Caco-2 (cell line): Measurements from ENCODE around the gene BRINP3. TPM values are rescaled to one million over a fixed set of nuclear protein-coding genes. Genes with fewer than 3 reads are reported as not detected.
A peak's percentile ranks its signal among the peaks of the same experiment; 100 is the strongest.
"Not testable (repeated sequence)": the region's sequence is repeated elsewhere in the genome, so short reads cannot be mapped to it uniquely, and the experiment has no call there.

Experiments
- BruUV-seq: library from RNA; stranded (reverse); fragments of 400-500 nt; replicated peaks from 2 replicates; lab custom pipeline; 2021; lab: Mats Ljungman, UMichigan
- CTCF ChIA-PET: fragments of 300-600 bp; sonication (Branson Sonifier 250); formaldehyde crosslinking; loops from one replicate; lab custom pipeline; 2022; ENCODE audit warnings: antibody characterized with exemption; lab: Charles Lee
- POLR2A ChIA-PET: fragments of 300-600 bp; sonication (Branson Sonifier 250); formaldehyde crosslinking; loops from one replicate; lab custom pipeline; 2022; ENCODE audit warnings: antibody characterized with exemption; lab: Charles Lee
- DNase-seq, 2 experiments: peaks; one replicate each; pipeline versions ENCODE4 v3.0.0 to v3.0.0-alpha.2; 2020 to 2022
- H3K27me3 ChIP-seq: replicated peaks from 2 replicates; pipeline ENCODE4 v1.6.0; 2011; ENCODE audit warnings: low read length; ENCODE audit not compliant: control insufficient read depth, insufficient read depth
- H3K36me3 ChIP-seq: 2 replicates; pipeline ENCODE4 v1.5.1; 2011; ENCODE audit warnings: low read length; ENCODE audit not compliant: control insufficient read depth, insufficient read depth
- H3K4me1 ChIP-seq: fragments of 250-450 bp; sonication (Bioruptor Pico); 2 replicates; pipeline ENCODE4 v1.5.1; 2020; ENCODE audit warnings: mild to moderate bottlenecking
- H3K4me3 ChIP-seq: 2 replicates; pipeline ENCODE4 v1.5.1; 2011; ENCODE audit warnings: low read depth, mild to moderate bottlenecking, control low read depth, low read length
- H3K9me3 ChIP-seq: fragments of 250-450 bp; sonication (Bioruptor Pico); 2 replicates; pipeline ENCODE4 v1.5.1; 2020; ENCODE audit warnings: mild to moderate bottlenecking, moderate library complexity
- H3K27ac Mint-ChIP-seq: one replicate; pipeline ENCODE4 v1.8.0; 2022; ENCODE audit warnings: mixed read lengths; ENCODE audit not compliant: unreplicated experiment
- H3K27me3 Mint-ChIP-seq: one replicate; pipeline ENCODE4 v1.8.0; 2022; ENCODE audit warnings: mixed read lengths; ENCODE audit not compliant: insufficient read depth, unreplicated experiment
- H3K36me3 Mint-ChIP-seq: one replicate; pipeline ENCODE4 v1.8.0; 2022; ENCODE audit warnings: mild to moderate bottlenecking, mixed read lengths; ENCODE audit not compliant: insufficient read depth, unreplicated experiment
- H3K4me1 Mint-ChIP-seq: one replicate; pipeline ENCODE4 v1.8.0; 2022; ENCODE audit warnings: low read depth, mixed read lengths; ENCODE audit not compliant: unreplicated experiment
- H3K4me3 Mint-ChIP-seq: one replicate; pipeline ENCODE4 v1.8.0; 2022; ENCODE audit warnings: mild to moderate bottlenecking, moderate library complexity, mixed read lengths; ENCODE audit not compliant: unreplicated experiment
- H3K9me3 Mint-ChIP-seq: one replicate; pipeline ENCODE4 v1.8.0; 2022; ENCODE audit warnings: mixed read lengths; ENCODE audit not compliant: unreplicated experiment
- intact Hi-C: fragments of 100-400 bp; cut with micrococcal nuclease; formaldehyde crosslinking; loops from one replicate; pipeline ENCODE4 v1.10.0; 2022; ENCODE audit not compliant: unreplicated experiment
- total RNA-seq: library from RNA; stranded (reverse); gene quantifications from 2 replicates; pipeline ENCODE4 v1.2.3, GENCODE V29; 2022
- TF ChIP-seq, protein P1 (sequence below), 2 experiments: fragments of 200-600 bp in 1 of 2; IDR thresholded peaks; 1 replicate in 1 of 2; 2 replicates in 1 of 2; pipeline versions ENCODE4 v1.5.1 to v1.8.0; 2011 to 2022; ENCODE audit warnings: antibody characterized with exemption in 1 of 2, control low read depth in 1 of 2, inconsistent platforms in 1 of 2, low read depth in 1 of 2, low read length in 1 of 2, mild to moderate bottlenecking in 1 of 2, moderate library complexity in 1 of 2; ENCODE audit not compliant: insufficient read depth in 1 of 2, severe bottlenecking in 1 of 2, unreplicated experiment in 1 of 2

BRINP3 gene
- total RNA-seq, 1 experiment from 2014 or later: not detected

DNA sequence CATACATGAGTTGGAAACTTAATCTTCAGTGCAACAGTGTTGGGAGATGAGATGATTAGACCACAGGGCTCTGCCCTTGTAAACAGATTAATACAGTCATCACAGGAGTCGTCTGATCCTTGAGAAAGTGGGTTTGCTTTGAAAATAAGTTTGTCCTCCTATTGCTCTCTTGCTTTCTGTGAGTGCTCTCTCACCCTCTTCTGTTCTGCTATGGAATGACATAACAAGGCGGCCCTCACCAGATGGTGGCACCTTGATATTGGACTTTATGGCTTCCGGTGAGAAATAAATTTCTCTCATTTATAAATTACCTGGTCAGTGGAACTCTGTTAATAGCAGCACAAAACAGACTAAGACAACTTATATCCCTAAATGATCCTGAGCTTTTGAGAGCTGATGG, 353.6 kb downstream of the BRINP3 start:
- peak in 1 of 2 experiments; percentile 13 for DNase-seq
- Histone ChIP-seq H3K4me1 (no peaks in the 10 kb centered on the region), H3K4me3 (no peak overlapping the region), H3K36me3 (no peaks in the 10 kb centered on the region), H3K9me3 (no peaks in the 10 kb centered on the region), H3K27me3 (no peaks in the 10 kb centered on the region)
- POLR2A ChIA-PET: no interaction called here
- H3K27me3 Mint-ChIP-seq: no peaks in the 10 kb centered on the region
- H3K4me1 Mint-ChIP-seq: no peaks in the 10 kb centered on the region
- no peak overlapping the region for H3K27ac Mint-ChIP-seq
- intact Hi-C loops: loop anchor here (1.0 kb wide), 1 partner anchor 265 kb away; no protein-coding TSS in a partner anchor
- no TSS peak for BruUV-seq
- no peak overlapping the region for H3K4me3 Mint-ChIP-seq
- no peaks in the 10 kb centered on the region for H3K36me3 Mint-ChIP-seq
- TF ChIP-seq, protein P1, sequence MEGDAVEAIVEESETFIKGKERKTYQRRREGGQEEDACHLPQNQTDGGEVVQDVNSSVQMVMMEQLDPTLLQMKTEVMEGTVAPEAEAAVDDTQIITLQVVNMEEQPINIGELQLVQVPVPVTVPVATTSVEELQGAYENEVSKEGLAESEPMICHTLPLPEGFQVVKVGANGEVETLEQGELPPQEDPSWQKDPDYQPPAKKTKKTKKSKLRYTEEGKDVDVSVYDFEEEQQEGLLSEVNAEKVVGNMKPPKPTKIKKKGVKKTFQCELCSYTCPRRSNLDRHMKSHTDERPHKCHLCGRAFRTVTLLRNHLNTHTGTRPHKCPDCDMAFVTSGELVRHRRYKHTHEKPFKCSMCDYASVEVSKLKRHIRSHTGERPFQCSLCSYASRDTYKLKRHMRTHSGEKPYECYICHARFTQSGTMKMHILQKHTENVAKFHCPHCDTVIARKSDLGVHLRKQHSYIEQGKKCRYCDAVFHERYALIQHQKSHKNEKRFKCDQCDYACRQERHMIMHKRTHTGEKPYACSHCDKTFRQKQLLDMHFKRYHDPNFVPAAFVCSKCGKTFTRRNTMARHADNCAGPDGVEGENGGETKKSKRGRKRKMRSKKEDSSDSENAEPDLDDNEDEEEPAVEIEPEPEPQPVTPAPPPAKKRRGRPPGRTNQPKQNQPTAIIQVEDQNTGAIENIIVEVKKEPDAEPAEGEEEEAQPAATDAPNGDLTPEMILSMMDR (IDR thresholded peaks at IDR 0.05; ENCODE audit: insufficient read depth in 1 of 2, low read depth in 1 of 2, low read length in 1 of 2, severe bottlenecking in 1 of 2, unreplicated experiment in 1 of 2): peak in 1 of 2 experiments; percentile 69
- CTCF ChIA-PET: interaction anchor here (1.7 kb wide), 1 partner anchor 416 kb away, joined by 6 read pairs; no protein-coding TSS in a partner anchor
- no peaks in the 10 kb centered on the region for H3K9me3 Mint-ChIP-seq

DNA sequence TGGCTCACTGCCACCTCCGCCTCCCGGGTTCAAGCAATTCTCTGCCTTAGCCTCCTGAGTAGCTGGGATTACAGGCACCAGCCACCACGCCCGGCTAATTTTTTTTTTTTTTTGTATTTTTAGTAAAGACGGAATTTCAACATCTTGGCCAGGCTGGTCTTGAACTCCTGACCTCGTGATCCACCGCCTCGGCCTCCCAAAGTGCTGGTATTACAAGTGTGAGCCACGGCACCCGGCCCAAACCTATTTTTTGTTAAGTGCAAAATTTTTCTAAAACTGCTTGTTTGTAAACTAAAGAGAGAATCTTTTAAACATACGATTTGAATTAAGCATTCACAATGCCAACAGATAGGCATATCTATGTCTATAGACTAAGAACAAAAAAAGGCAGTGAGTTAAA, 357.1 kb downstream of the BRINP3 start:
- H3K27ac Mint-ChIP-seq, H3K4me3 Mint-ChIP-seq, H3K36me3 Mint-ChIP-seq, H3K36me3 ChIP-seq, H3K4me1 Mint-ChIP-seq, H3K9me3 ChIP-seq, POLR2A ChIA-PET, H3K4me1 ChIP-seq, DNase-seq, H3K4me3 ChIP-seq, H3K9me3 Mint-ChIP-seq, H3K27me3 ChIP-seq, CTCF ChIA-PET, BruUV-seq, intact Hi-C loops, H3K27me3 Mint-ChIP-seq: not testable (repeated sequence)

DNA sequence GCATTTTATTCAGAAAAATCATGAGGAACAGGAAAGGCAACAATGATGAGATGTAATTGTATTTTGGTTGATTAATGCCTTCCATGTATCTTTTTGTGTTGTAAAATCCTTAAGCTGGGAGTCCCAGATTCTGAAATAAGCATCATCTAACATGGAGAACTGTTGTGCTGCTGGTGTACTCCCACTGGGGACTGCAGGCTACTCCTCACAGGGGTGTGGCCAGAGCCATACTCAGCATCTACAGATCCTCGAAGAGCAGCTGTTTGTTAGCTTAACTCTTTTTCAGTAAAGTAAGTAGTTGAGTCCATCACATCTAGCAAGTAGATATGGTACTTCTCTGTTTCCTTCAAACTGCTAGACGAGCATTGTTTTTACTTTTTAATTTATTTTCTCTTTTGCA, 358.0 kb downstream of the BRINP3 start:
- H3K27me3 ChIP-seq: no peaks in the 10 kb centered on the region
- H3K9me3 Mint-ChIP-seq: no peaks in the 10 kb centered on the region
- no TSS peak for BruUV-seq
- no peaks in the 10 kb centered on the region for H3K36me3 Mint-ChIP-seq
- TF ChIP-seq, protein P1 (IDR thresholded peaks at IDR 0.05; ENCODE audit: insufficient read depth in 1 of 2, low read depth in 1 of 2, low read length in 1 of 2, severe bottlenecking in 1 of 2, unreplicated experiment in 1 of 2): no peak
- no peak overlapping the region for H3K27ac Mint-ChIP-seq
- no peaks in the 10 kb centered on the region for H3K4me1 Mint-ChIP-seq
- CTCF ChIA-PET: no interaction called here
- intact Hi-C loops: no loop called here
- no peak for DNase-seq
- POLR2A ChIA-PET: no interaction called here
- no peak overlapping the region for H3K4me3 ChIP-seq
- H3K4me1 ChIP-seq: no peaks in the 10 kb centered on the region
- no peaks in the 10 kb centered on the region for H3K36me3 ChIP-seq
- H3K27me3 Mint-ChIP-seq: no peaks in the 10 kb centered on the region
- no peaks in the 10 kb centered on the region for H3K9me3 ChIP-seq
- H3K4me3 Mint-ChIP-seq: no peak overlapping the region

DNA sequence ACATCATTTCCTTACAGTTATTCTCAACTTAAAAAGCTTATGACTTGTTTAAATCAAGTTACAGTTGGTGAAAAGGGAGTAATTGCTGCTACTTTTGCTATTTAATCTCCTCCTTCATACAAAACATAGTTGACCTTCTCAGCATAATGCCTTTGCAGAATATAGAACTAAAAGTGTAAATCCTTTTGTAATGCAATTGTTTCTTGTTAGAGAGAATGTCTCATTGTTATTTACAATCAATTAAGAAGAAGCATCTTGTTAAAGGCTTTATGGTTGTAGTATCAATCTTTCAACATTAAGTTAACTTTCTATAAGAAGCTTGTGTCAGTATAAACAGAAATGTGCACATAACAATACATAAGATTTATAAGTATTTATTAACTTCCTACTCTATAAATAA, 360.7 kb downstream of the BRINP3 start:
- TF ChIP-seq, protein P1 (IDR thresholded peaks at IDR 0.05; ENCODE audit: insufficient read depth in 1 of 2, low read depth in 1 of 2, low read length in 1 of 2, severe bottlenecking in 1 of 2, unreplicated experiment in 1 of 2): no peak
- H3K4me3 Mint-ChIP-seq: no peak overlapping the region
- Histone ChIP-seq H3K36me3 (no peaks in the 10 kb centered on the region), H3K27me3 (no peaks in the 10 kb centered on the region), H3K9me3 (no peaks in the 10 kb centered on the region), H3K4me3 (no peak overlapping the region), H3K4me1 (no peaks in the 10 kb centered on the region)
- H3K27ac Mint-ChIP-seq: no peak overlapping the region
- intact Hi-C loops: no loop called here
- H3K9me3 Mint-ChIP-seq: no peaks in the 10 kb centered on the region
- no peak for DNase-seq
- H3K27me3 Mint-ChIP-seq: no peaks in the 10 kb centered on the region
- ChIA-PET POLR2A (no interaction called here), CTCF (no interaction called here)
- no peaks in the 10 kb centered on the region for H3K4me1 Mint-ChIP-seq
- BruUV-seq: no TSS peak
- H3K36me3 Mint-ChIP-seq: no peaks in the 10 kb centered on the region
